GM06990 (cell line): ENCODE data around the gene SPATA31C1.

Source experiments
- DNase-seq: peaks from one replicate; pipeline ENCODE4 v3.0.0-alpha.2; 2011; ENCODE audit not compliant: insufficient read length; ENCODE audit errors: extremely low read depth
- H3K27me3 ChIP-seq: replicated peaks from 2 replicates; pipeline ENCODE4 v1.6.0; 2011; ENCODE audit warnings: low read length; ENCODE audit not compliant: control insufficient read depth, insufficient read depth
- H3K36me3 ChIP-seq: 2 replicates; pipeline ENCODE4 v1.5.1; 2011; ENCODE audit warnings: low read length; ENCODE audit not compliant: control insufficient read depth, insufficient read depth
- H3K4me3 ChIP-seq: replicated peaks from 2 replicates; pipeline ENCODE4 v1.5.1; 2011; ENCODE audit warnings: low read depth, mild to moderate bottlenecking, control low read depth, low read length
- CTCF ChIP-seq: IDR thresholded peaks from 2 replicates; pipeline ENCODE4 v1.5.1; 2011; ENCODE audit warnings: low read length, control low read depth, mild to moderate bottlenecking, inconsistent platforms; ENCODE audit not compliant: insufficient read depth, poor library complexity, severe bottlenecking

The SPATA31C1 gene

GRCh38 chr9:87944096-87944495, 26.3 kb downstream of the SPATA31C1 start:
- H3K27me3 ChIP-seq = no peaks in the 10 kb centered on the region; the same call in 1 of the 2 replicates

GRCh38 chr9:87944682-87945081, 26.9 kb downstream of the SPATA31C1 start:
- TF ChIP-seq CTCF = no peak
- Histone ChIP-seq H3K27me3 (no peaks in the 10 kb centered on the region; the same call in 1 of the 2 replicates), H3K4me3 (no peak overlapping the region), H3K36me3 (no peaks in the 10 kb centered on the region)
- no peak for DNase-seq

More at GRCh38 chr9:87944096-87944495, 26.3 kb downstream of the SPATA31C1 start:
- no peak for DNase-seq
- Histone ChIP-seq H3K4me3 (no peak overlapping the region), H3K36me3 (no peaks in the 10 kb centered on the region)
- no peak for TF ChIP-seq CTCF

- no peak for TF ChIP-seq CTCF
- no peaks in the 10 kb centered on the region for H3K27me3 ChIP-seq
- DNase-seq = no peak
- no peak overlapping the region for H3K4me3 ChIP-seq
- no peaks in the 10 kb centered on the region for H3K36me3 ChIP-seq
These were observed 32.5 kb downstream of the SPATA31C1 start for GRCh38 chr9:87950296-87950695.

DNA sequence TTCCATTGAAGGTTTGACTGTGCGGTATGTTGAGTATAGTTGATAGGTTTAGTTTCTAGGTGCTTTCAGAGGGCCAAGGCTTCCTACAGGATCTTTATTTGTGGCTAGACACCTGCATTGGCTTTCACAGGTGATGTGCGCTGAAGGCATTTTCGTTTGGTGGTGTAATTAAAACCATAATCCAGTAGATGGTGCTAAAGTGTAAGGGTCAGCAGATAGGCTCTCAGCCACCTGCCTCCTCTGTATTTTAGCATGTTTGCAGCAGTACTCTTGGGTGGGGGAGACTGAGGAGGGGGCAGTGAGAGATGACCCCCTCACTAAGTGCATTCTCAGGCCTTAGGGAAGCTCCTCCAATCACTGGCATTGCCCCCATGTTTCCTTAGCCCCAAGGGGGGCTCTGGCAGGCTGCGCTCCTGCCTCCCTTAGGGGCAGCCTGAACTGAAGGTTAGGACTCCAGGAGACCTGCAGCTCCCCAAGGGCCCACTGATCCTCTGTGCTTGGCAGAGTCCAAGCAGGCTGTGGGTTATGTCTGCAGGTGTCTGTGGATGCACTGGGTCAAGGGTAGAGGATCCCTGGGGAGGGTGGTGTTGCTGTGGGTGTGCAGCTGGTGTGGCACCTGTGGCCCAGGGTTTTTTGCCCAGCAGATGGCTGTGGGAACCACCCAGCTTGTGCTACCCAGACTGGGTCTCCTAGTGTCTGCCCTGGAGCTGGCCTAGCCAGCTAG, 33.2 kb downstream of the SPATA31C1 start:
- DNase-seq = no peak

GRCh38 chr9:87954230-87954629, 36.5 kb downstream of the SPATA31C1 start:
- TF ChIP-seq CTCF = no peak
- Histone ChIP-seq H3K27me3 (no peaks in the 10 kb centered on the region), H3K4me3 (no peak overlapping the region), H3K36me3 (no peaks in the 10 kb centered on the region)
- no peak for DNase-seq

More for the DNA sequence above, 33.2 kb downstream of the SPATA31C1 start:
- Histone ChIP-seq H3K36me3 (no peaks in the 10 kb centered on the region), H3K4me3 (no peak overlapping the region), H3K27me3 (no peaks in the 10 kb centered on the region)
- peak; percentile 56 for TF ChIP-seq CTCF
